GM19463 (cell line): ENCODE measurements around the gene COL6A5.
"Not testable (repeated sequence)": the region's sequence is repeated elsewhere in the genome, so short reads cannot be mapped to it uniquely, and the experiment has no call there.

Experiments used
- ATAC-seq: cut with Tn5 transposase; IDR thresholded peaks from one replicate; pipeline ENCODE4 v1.9.1; 2021; ENCODE audit warnings: mild to moderate bottlenecking, moderate library complexity; ENCODE audit not compliant: unreplicated experiment

The COL6A5 gene

GRCh38 chr3:130383424-130383823 lies 38.0 kb downstream of the COL6A5 start:
- no peak for ATAC-seq

GRCh38 chr3:130384476-130385025 lies 39.1 kb downstream of the COL6A5 start:
- no peak for ATAC-seq

GRCh38 chr3:130386604-130387263 lies 41.3 kb downstream of the COL6A5 start:
- no peak for ATAC-seq

GRCh38 chr3:130389743-130390478 lies 44.4 kb downstream of the COL6A5 start:
- no peak for ATAC-seq

GRCh38 chr3:130392266-130392665 lies 46.8 kb downstream of the COL6A5 start:
- ATAC-seq: no peak

- no peak for ATAC-seq
Measured at GRCh38 chr3:130393594-130393993, 48.1 kb downstream of the COL6A5 start.

- no peak for ATAC-seq
Measured at GRCh38 chr3:130395331-130395730, 49.9 kb downstream of the COL6A5 start.

GRCh38 chr3:130395916-130396315 lies 50.4 kb downstream of the COL6A5 start:
- no peak for ATAC-seq

GRCh38 chr3:130404401-130404800 lies 58.9 kb downstream of the COL6A5 start:
- no peak for ATAC-seq

- ATAC-seq: no peak
Measured at GRCh38 chr3:130405956-130406355, 60.5 kb downstream of the COL6A5 start.

GRCh38 chr3:130408253-130408652 lies 62.8 kb downstream of the COL6A5 start:
- ATAC-seq: not testable (repeated sequence)

GRCh38 chr3:130411320-130411719 lies 65.8 kb downstream of the COL6A5 start:
- no peak for ATAC-seq

GRCh38 chr3:130412991-130413560 lies 67.6 kb downstream of the COL6A5 start:
- ATAC-seq: no peak

- ATAC-seq: no peak
Measured at GRCh38 chr3:130414457-130414856, 69.0 kb downstream of the COL6A5 start.

GRCh38 chr3:130420466-130420865 lies 75.0 kb downstream of the COL6A5 start:
- no peak for ATAC-seq

GRCh38 chr3:130423064-130423463 lies 77.6 kb downstream of the COL6A5 start:
- no peak for ATAC-seq

GRCh38 chr3:130424837-130425236 lies 79.4 kb downstream of the COL6A5 start:
- ATAC-seq: no peak

GRCh38 chr3:130425484-130425883 lies 80.0 kb downstream of the COL6A5 start:
- no peak for ATAC-seq

- no peak for ATAC-seq
Measured at GRCh38 chr3:130426206-130426605, 80.7 kb downstream of the COL6A5 start.

- ATAC-seq: no peak
Measured at GRCh38 chr3:130428871-130429712, 83.6 kb downstream of the COL6A5 start.

- ATAC-seq: no peak
Measured at GRCh38 chr3:130429713-130430023, 84.2 kb downstream of the COL6A5 start.
